SK-N-DZ (cell line): Measurements from ENCODE around the gene ARID2.

ENCODE experiments used
- DNase-seq: peaks from one replicate; pipeline ENCODE4 v3.0.0-alpha.2; 2015; ENCODE audit warnings: low spot score
- small RNA-seq, 2 experiments: library from RNA; depleted of rRNA; stranded (forward); fragments of <200 nt; gene quantifications; one replicate each; pipeline ENCODE3, GENCODE V24; 2014

ARID2 gene

DNA sequence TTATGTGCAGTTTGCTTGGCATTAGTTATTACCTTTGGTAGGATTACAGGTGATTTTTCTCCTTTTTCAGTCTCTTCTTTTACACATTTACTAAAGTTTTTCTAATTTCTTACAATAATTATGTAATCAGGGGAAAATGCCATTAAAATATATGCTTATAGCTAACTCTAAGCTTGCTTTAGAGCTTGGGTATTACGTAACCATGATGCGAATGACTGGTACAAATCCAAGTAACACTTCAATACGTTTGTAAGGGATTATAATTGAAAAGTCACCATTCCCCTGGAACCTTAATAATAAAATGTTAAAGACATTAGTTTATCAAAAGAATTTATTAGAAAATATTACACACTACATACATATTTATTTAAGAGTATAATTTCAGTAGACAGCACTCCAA lies 189.3 kb downstream of the ARID2 start:
- DNase-seq = no peak

DNA sequence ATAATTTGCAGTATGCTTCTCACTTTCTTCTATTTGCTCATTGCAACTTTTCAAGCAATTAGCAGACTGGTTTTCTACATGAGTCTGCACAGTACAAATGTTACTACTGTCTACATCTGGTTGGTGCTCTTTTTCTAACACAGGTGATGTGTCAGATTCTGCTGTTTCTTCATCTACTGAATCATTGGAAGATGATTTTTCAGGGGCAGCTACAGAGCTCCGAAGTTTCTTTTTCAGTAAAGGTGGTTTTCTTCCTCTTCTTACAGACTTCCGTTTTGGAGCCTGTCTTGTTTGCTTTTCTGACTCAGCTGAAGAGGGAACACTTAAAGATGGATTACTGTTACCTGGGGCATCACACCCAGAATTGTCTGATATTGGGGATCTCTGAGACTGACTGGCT lies 198.8 kb downstream of the ARID2 start:
- no peak for DNase-seq

- DNase-seq = no peak
Observed at GRCh38 chr12:45930369-45930768, 200.9 kb downstream of the ARID2 start.

DNA sequence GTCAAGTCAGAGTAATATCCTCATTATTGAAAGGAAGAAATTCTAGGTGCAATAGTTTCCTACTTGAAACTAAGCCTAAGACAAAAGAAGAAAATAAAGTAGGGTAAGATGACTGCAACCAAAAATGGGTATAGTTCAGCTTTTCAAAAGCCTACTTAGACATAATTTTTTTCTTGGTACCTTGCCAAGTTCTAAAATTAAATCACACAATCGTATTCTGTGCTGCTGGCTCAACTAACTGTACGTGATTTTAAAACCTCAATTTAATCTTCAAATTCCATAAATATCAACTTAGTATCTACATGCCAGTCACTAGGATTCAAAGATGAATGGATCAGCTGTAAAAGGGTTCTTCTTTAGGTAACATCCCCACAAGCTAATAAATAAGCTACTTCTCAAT lies 204.0 kb downstream of the ARID2 start:
- no peak for DNase-seq

DNA sequence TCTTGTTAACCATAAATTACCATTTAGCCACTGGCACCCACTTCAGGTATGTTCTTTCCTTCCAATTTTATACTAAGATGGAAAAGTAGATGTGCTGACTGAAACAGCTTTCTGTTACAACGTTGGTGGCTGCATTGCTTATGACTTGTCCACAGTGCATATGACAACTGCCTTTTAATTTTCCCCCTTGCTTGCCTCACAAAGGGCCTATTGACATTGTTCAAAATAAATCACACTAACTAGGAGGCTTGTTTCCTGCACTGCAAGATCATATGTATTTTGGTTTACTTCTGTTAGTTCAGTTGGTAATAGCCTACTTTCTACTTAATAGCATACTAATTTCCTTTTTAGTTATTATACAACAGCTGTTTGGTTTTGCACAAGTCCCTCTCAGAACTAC lies 205.4 kb downstream of the ARID2 start:
- DNase-seq = no peak

- DNase-seq = no peak
Observed at GRCh38 chr12:45938566-45938965, 209.1 kb downstream of the ARID2 start.

DNA sequence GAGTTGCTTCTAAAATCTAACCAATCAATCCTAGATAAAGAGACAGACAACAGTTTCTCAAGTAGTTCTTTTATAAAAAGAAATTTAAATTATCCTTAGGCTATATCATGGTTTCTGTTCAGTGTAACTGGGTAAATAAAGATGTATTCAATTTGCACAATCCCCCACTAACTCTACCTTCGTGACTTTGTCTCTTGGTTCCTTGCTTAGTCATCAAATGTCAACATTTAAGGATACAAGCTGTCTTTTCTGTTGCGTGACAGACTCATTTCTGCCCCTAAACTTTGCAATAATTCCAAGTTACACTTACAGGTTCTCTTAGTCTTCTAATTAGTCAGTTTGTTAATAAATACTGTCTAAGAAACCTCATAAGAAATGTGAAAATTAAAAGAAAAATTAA lies 210.3 kb downstream of the ARID2 start:
- DNase-seq = no peak

GRCh38 chr12:45944771-45945170 lies 215.3 kb downstream of the ARID2 start:
- DNase-seq = no peak

GRCh38 chr12:45946435-45946834 lies 216.9 kb downstream of the ARID2 start:
- DNase-seq = no peak

GRCh38 chr12:45948546-45948945 lies 219.0 kb downstream of the ARID2 start:
- no peak for DNase-seq

Small RNA genes lying within 50 kb of the gene (small RNA-seq; reads per million reads assigned to genes)
- gene RN7SL246P = 0 reads per million in 2 experiments
